G401 (cell line): ENCODE data around the gene CEBPG. TPM values are rescaled to one million over a fixed set of nuclear protein-coding genes. Genes with fewer than 3 reads are reported as not detected.

Experiments used
- DNase-seq: peaks from one replicate; pipeline ENCODE4 v3.0.0-alpha.2; 2015; ENCODE audit warnings: low spot score
- in situ Hi-C: cut with HindIII; loops from 2 replicates; pipeline ENCODE4 v1.10.0; 2016; ENCODE audit warnings: low sequenced_read_pairs, mixed read lengths
- total RNA-seq: library from RNA; depleted of rRNA; stranded (reverse); fragments of >200 nt; shearing (Covaris generic); gene quantifications from 2 replicates; pipeline ENCODE4 v1.2.3, GENCODE V29; 2014

The CEBPG gene
- total RNA-seq, 1 experiment from 2014 or later = 22.1 TPM

DNA sequence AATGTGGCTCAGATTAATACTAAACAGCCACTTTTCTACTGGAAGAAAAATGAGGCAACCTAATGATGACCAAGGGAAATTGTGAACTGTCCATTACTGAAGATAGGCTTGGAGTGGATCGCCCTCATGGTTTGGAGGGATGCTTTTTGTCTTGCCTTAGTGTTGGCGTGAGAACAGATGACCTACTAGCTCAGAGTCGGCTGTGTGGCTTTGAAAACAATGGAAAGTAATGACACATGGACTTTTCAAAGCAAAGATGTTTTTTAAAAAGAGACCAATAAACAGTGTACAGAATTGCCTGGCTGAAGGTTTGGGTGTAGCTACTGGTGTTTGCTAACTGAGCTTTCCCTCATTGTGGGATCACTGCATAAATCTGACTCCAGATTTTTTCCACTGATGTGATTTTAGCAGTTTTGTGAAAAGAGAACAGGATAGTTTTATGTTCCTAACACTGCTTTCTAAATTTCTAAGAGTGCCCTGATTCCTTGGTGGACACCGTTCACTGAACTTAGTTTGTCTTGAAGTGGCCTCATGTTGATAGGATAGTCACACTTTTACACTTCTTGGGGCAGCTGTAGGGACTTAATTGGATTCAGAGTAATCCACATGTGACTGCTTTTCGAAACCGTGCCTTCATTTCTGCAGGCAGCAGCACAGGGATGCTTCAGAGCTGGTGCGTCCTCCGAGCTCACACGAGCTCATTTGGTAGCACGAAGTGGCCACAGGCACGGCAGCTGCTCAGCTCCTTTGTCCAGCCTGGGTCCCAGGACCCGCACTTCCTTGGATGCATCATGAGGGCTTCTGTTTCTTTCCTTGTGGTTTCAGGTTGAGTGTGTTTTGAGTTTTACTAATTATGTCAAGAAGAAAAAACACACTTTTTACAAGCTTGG lies 4.3 kb downstream of the CEBPG start:
- in situ Hi-C loops = no loop called here
- DNase-seq = no peak

GRCh38 chr19:33379151-33379829 lies 5.8 kb downstream of the CEBPG start:
- in situ Hi-C loops = no loop called here
- DNase-seq = peak; percentile 51

- in situ Hi-C loops = no loop called here
Measured at GRCh38 chr19:33381101-33381500, 7.6 kb downstream of the CEBPG start.

DNA sequence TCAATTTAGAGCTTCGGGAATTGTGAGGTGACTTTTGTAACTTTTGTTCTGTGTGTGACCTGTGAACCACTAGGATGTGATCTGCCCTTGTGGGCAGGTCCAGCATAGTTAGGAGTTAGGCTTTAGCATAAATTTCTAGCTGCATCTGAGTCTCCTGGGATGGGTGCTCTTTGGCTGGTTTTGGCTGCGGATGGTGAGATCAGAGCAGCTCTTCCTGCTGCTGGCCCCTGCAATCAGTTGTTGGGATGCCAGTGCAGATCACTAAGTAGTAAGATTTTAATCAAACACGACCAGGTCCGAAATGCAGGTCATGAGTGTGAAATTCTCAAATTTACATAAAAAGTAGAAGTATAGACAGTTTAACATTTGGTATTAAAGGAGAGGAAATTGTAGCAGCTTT lies 8.5 kb downstream of the CEBPG start:
- no peak for DNase-seq

More at GRCh38 chr19:33381101-33381500, 7.6 kb downstream of the CEBPG start:
- DNase-seq = no peak

GRCh38 chr19:33382982-33383381 lies 9.5 kb downstream of the CEBPG start:
- in situ Hi-C loops = no loop called here
- DNase-seq = no peak

More for the DNA sequence above, 8.5 kb downstream of the CEBPG start:
- in situ Hi-C loops = no loop called here

GRCh38 chr19:33383720-33384292 lies 10.3 kb downstream of the CEBPG start:
- DNase-seq = no peak
- in situ Hi-C loops = no loop called here

GRCh38 chr19:33384983-33385382 lies 11.5 kb downstream of the CEBPG start:
- DNase-seq = no peak
- in situ Hi-C loops = no loop called here

DNA sequence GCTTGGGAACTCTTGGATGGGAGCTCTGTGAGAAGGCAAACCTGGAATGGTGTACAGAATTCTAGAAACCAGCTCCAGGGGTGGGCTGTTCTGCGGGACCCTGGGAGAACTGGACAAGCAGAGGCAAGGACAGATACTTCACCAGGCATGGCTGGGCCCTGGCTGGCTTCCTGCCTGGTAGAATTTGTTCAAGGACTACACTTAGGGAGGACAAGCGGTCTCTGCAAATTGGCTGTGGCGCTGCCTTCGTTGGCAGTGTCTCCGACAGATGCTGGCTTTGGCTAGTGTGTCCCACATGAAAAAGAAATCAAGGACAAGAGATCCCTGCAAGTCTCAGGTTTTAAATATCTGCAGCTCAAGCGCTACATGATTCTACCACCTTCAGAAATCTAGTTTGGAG lies 12.4 kb downstream of the CEBPG start:
- in situ Hi-C loops = no loop called here
- peak; percentile 40 for DNase-seq

GRCh38 chr19:33386361-33386858 lies 12.9 kb downstream of the CEBPG start:
- in situ Hi-C loops = no loop called here
- no peak for DNase-seq

- in situ Hi-C loops = no loop called here
- DNase-seq = peak; percentile 57
Measured at GRCh38 chr19:33387351-33388230, 14.1 kb downstream of the CEBPG start.

DNA sequence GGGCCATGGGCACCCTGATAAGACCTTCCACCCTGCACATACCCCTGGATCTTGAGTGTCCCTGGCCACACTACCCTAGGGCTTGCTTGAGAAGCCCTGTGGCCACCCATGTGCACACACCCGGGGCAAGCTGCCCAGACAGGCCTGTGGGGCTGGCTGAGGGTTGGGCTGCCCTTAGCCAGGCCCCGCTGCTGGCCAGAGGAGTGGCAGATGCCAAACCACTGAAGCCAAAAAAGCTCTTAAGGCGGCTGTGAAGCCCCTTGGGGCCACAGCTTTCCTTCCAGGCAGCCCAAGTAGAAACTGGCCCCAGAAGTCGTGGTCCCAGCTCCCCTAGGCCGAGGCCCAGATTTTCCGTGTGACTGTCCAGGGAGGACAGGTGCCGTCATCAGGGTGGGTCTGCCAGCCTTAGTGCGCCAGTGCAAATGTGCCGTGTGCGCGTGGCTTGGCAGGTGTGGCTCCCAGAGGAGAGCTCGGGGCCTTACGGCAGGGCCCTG lies 14.8 kb downstream of the CEBPG start:
- no peak for DNase-seq
- in situ Hi-C loops = no loop called here

GRCh38 chr19:33388725-33389420 lies 15.4 kb downstream of the CEBPG start:
- in situ Hi-C loops = no loop called here
- no peak for DNase-seq

DNA sequence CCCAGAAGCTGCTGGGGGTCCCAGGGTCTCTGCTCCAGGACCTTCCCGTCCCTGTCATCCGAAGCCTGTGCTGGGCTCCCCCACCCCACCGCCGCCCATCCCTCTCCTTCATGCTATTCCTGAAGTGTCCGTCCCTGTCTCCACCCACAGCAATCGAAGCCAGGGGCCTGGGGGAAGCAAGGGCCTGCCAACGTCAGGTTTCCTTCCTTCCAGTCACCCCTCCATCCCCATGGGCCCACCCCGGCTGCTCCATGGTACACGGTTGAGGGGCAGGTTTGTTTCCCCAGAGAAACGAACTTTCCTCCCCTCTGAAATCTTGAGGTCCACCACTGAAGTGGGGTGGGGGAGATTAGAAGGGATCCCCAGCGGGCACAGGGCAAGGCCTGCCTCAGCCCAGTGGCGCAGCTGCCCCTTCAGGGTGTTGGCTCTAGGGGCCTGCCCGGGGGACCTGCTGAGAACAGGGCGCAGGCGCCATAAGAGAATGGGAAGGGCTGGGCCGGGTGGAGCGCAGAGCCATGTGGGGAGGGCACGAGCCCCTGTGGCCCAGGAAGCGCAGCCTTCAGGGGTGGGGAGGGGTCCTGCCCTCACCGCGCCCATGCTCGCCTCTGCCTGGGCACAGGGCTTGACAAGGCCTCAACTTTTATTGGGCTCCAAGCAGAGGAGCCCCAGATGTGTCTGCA lies 16.1 kb downstream of the CEBPG start:
- in situ Hi-C loops = no loop called here
- no peak for DNase-seq

- in situ Hi-C loops = no loop called here
- no peak for DNase-seq
Measured at GRCh38 chr19:33390101-33390907, 16.8 kb downstream of the CEBPG start.

- DNase-seq = no peak
- in situ Hi-C loops = no loop called here
Measured at GRCh38 chr19:33390908-33391630, 17.6 kb downstream of the CEBPG start.

- in situ Hi-C loops = no loop called here
- DNase-seq = no peak
Measured at GRCh38 chr19:33391631-33392249, 18.2 kb downstream of the CEBPG start.
